Measurements from ENCODE around the gene SEMA3B. TPM values are rescaled to one million over a fixed set of nuclear protein-coding genes. Genes with fewer than 3 reads are reported as not detected.

The SEMA3B gene
- total RNA-seq, 1 experiment from 2014 or later = 7.3 TPM

DNA sequence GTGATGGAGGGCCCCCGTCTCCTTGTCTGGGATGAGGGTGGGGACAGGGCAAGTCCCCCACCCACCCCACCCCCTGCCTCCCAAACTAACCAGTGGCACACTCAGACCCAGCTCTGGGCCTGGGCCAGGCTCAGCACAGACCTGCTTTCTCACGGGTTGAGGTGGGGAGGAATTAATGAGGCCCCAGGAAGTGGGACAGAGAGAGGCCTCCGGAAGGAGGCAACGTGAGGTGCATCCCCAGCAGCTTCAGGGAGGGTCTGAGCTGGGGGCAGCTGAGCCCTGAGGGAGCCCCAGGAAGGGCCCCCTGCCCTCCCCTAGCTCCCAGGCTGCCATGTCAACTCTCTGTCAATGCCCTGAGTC, 47.9 kb upstream of the SEMA3B start (continued):
- TF ChIP-seq TP53 (CRISPR knock-in tag; IDR thresholded peaks at IDR 0.05) (no peak), MXD4 (CRISPR knock-in tag; IDR thresholded peaks at IDR 0.05; ENCODE audit: borderline replicate concordance) (no peak)

DNA sequence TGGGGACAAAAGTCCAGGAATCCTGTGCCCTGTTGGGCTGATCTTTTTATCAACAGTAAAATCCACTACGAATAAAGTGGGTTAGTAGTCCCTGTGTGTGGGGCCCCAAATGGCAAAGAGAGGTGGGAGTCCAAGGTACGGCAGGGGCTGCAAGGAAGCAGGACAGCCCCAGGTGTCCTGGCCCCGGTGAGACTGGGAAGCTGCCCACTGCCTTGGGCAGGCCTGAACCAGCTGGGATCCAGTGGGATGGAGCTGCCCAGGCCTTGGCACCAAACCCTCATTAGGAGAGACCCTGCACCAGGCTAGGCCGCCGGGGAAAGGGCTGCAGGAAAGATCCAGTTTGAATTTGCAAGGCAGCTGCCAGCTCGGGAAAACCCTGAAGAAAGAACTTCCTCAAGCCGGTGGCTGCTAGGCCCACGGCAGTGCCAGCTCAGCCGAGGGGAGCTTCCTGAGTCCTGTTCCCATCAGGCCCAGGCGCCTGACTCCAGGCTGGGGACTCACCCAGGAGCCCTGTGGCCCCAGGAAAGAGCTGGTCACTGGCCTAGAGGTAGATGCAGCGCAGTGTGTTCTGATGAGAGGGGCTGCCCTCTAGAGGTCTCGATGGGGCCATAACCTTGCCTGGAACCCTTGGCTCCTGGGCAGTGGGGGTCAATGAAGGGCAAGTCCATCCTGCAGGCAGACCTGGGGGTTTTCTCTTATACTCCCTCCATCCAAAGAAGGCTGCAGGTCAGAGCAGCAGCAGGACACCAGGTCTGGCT, 47.4 kb upstream of the SEMA3B start:
- TF ChIP-seq, protein P1, sequence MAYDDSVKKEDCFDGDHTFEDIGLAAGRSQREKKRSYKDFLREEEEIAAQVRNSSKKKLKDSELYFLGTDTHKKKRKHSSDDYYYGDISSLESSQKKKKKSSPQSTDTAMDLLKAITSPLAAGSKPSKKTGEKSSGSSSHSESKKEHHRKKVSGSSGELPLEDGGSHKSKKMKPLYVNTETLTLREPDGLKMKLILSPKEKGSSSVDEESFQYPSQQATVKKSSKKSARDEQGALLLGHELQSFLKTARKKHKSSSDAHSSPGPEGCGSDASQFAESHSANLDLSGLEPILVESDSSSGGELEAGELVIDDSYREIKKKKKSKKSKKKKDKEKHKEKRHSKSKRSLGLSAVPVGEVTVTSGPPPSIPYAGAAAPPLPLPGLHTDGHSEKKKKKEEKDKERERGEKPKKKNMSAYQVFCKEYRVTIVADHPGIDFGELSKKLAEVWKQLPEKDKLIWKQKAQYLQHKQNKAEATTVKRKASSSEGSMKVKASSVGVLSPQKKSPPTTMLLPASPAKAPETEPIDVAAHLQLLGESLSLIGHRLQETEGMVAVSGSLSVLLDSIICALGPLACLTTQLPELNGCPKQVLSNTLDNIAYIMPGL (CRISPR knock-in tag; IDR thresholded peaks at IDR 0.05) = peak; percentile 28; the same call in 1 of the 2 replicates
- TF ChIP-seq TCF7 (CRISPR knock-in tag; IDR thresholded peaks at IDR 0.05; ENCODE audit: low read depth) (no peak), ZBTB21 (CRISPR knock-in tag; IDR thresholded peaks at IDR 0.05; ENCODE audit: borderline replicate concordance) (peak; percentile 46; the same call in 1 of the 2 replicates), GRHL2 (CRISPR knock-in tag; IDR thresholded peaks at IDR 0.05; ENCODE audit: insufficient replicate concordance, severe bottlenecking) (no peak), CBFB (CRISPR knock-in tag; IDR thresholded peaks at IDR 0.05; ENCODE audit: low read depth) (no peak), EMX1 (CRISPR knock-in tag; IDR thresholded peaks at IDR 0.05) (no peak), FOXP1 (CRISPR knock-in tag; IDR thresholded peaks at IDR 0.05; ENCODE audit: borderline replicate concordance) (0 out of 2 replicates have a peak, but pooled peaks have one; percentile 21)
- TF ChIP-seq, protein P2, sequence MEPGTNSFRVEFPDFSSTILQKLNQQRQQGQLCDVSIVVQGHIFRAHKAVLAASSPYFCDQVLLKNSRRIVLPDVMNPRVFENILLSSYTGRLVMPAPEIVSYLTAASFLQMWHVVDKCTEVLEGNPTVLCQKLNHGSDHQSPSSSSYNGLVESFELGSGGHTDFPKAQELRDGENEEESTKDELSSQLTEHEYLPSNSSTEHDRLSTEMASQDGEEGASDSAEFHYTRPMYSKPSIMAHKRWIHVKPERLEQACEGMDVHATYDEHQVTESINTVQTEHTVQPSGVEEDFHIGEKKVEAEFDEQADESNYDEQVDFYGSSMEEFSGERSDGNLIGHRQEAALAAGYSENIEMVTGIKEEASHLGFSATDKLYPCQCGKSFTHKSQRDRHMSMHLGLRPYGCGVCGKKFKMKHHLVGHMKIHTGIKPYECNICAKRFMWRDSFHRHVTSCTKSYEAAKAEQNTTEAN (CRISPR knock-in tag; IDR thresholded peaks at IDR 0.05) = no peak
- TF ChIP-seq, protein P3, sequence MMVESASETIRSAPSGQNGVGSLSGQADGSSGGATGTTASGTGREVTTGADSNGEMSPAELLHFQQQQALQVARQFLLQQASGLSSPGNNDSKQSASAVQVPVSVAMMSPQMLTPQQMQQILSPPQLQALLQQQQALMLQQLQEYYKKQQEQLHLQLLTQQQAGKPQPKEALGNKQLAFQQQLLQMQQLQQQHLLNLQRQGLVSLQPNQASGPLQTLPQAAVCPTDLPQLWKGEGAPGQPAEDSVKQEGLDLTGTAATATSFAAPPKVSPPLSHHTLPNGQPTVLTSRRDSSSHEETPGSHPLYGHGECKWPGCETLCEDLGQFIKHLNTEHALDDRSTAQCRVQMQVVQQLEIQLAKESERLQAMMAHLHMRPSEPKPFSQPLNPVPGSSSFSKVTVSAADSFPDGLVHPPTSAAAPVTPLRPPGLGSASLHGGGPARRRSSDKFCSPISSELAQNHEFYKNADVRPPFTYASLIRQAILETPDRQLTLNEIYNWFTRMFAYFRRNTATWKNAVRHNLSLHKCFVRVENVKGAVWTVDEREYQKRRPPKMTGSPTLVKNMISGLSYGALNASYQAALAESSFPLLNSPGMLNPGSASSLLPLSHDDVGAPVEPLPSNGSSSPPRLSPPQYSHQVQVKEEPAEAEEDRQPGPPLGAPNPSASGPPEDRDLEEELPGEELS (CRISPR knock-in tag; IDR thresholded peaks at IDR 0.05) = no peak
- TF ChIP-seq, protein P4, sequence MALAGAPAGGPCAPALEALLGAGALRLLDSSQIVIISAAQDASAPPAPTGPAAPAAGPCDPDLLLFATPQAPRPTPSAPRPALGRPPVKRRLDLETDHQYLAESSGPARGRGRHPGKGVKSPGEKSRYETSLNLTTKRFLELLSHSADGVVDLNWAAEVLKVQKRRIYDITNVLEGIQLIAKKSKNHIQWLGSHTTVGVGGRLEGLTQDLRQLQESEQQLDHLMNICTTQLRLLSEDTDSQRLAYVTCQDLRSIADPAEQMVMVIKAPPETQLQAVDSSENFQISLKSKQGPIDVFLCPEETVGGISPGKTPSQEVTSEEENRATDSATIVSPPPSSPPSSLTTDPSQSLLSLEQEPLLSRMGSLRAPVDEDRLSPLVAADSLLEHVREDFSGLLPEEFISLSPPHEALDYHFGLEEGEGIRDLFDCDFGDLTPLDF (CRISPR knock-in tag; IDR thresholded peaks at IDR 0.05) = no peak
- DNase-seq (ENCODE audit: low spot score) = peak; percentile 78
- Mint-ChIP-seq H3K4me1 (peaks cover 9% of the 10 kb centered on the region), H3K4me3 (no peak overlapping the region), H3K9me3 (no peaks in the 10 kb centered on the region), H3K36me3 (no peaks in the 10 kb centered on the region), H3K27ac (no peak overlapping the region; the same call in 1 of the 2 replicates), H3K27me3 (ENCODE audit: low read depth) (peaks cover under 1% of the 10 kb centered on the region)
- POLR2A ChIA-PET = interaction anchor here (0.9 to 1.4 kb wide), 3 partner anchors 19 to 27 kb away, joined by 3 to 7 read pairs (median 4); no protein-coding TSS in a partner anchor
- CTCF ChIA-PET = interaction anchor here (0.6 to 17.1 kb wide), 36 partner anchors 9 to 153 kb away, joined by 3 to 604 read pairs (median 5); partner anchors contain the start of genes GNAI2, GNAT1, HYAL1 and HYAL3
- peak; percentile 84 for ATAC-seq

DNA sequence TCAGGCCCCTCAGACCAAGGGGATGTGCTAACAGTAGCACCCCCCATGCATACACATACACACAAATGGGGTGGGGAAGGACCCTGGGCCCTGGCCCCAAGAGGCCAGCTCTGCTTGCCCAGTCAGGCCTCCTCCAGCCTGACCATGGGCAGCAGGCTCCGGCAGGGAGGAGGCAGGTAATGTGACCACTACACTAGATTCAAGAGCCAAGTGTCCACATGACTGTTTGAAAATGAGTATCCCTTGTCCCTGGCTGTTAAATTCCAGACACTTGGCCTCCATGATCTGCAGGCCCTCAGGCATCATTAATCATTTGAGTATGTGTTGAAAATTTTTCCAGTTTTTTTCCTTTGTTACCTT, 46.8 kb upstream of the SEMA3B start:
- H3K4me3 Mint-ChIP-seq = no peak overlapping the region
- TF ChIP-seq JUN (CRISPR knock-in tag; IDR thresholded peaks at IDR 0.05) (no peak), MYBL2 (CRISPR knock-in tag; IDR thresholded peaks at IDR 0.05) (no peak), KAT7 (CRISPR knock-in tag; IDR thresholded peaks at IDR 0.05; ENCODE audit: borderline replicate concordance) (no peak), SOX15 (CRISPR knock-in tag; IDR thresholded peaks at IDR 0.05) (no peak), PRRX2 (CRISPR knock-in tag; IDR thresholded peaks at IDR 0.05) (no peak)
- peaks cover 4% of the 10 kb centered on the region for H3K27me3 Mint-ChIP-seq (ENCODE audit: low read depth)
- ChIA-PET POLR2A (interaction anchor here (0.9 to 1.4 kb wide), 3 partner anchors 20 to 28 kb away, joined by 3 to 7 read pairs (median 4); no protein-coding TSS in a partner anchor), CTCF (interaction anchor here (0.6 to 17.1 kb wide), 31 partner anchors 8 to 101 kb away, joined by 3 to 604 read pairs (median 6); partner anchors contain the start of genes GNAI2, GNAT1, HYAL1 and HYAL3)
- H3K9me3 Mint-ChIP-seq = no peaks in the 10 kb centered on the region
- H3K36me3 Mint-ChIP-seq = no peaks in the 10 kb centered on the region
- H3K27ac Mint-ChIP-seq = no peak overlapping the region; the same call in 1 of the 2 replicates
- no peak for DNase-seq (ENCODE audit: low spot score)
- H3K4me1 Mint-ChIP-seq = peaks cover 12% of the 10 kb centered on the region
- no peak for ATAC-seq
